Esophagus squamous epithelium (tissue), 4 donors: ENCODE measurements around the gene SNCAIP.

Experiments used
- POLR2A ChIP-seq, 4 donors: fragments of 450-650 bp; IDR thresholded peaks; one replicate each; pipeline ENCODE4 v1.6.1; 2017; ENCODE audit warnings: antibody characterized with exemption in 4 of 4, mild to moderate bottlenecking in 4 of 4, moderate library complexity in 3 of 4
- TF ChIP-seq, protein P1 (sequence below), 6 experiments: fragments of 450-650 bp in 4 of 6; fragments of 200-600 bp in 2 of 6; sonication (generic) in 2 of 6; IDR thresholded peaks; one replicate each; pipeline ENCODE4 v1.5.1; 2016 to 2019; ENCODE audit warnings: antibody characterized with exemption in 6 of 6, mild to moderate bottlenecking in 4 of 6, moderate library complexity in 4 of 6

DNA sequence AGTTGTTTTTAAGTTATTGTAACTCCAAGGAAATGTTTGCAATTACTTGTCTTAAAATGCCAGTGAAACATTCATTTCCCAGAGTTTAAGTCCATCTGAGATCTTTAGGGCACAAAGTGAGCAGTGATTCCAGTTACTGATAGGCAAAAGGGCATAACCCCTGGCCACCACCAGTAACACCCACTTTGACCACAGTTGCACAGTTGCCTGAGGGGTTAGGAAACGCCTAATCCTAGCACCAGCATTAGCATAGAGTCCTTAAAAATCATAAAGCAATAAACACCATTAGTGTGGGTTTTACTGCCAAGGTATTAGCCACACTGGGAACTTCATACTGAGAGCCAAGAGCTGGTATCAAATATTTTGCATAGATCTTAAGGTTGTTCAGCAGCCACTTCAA, 143.9 kb downstream of the SNCAIP start:
- TF ChIP-seq, protein P1, sequence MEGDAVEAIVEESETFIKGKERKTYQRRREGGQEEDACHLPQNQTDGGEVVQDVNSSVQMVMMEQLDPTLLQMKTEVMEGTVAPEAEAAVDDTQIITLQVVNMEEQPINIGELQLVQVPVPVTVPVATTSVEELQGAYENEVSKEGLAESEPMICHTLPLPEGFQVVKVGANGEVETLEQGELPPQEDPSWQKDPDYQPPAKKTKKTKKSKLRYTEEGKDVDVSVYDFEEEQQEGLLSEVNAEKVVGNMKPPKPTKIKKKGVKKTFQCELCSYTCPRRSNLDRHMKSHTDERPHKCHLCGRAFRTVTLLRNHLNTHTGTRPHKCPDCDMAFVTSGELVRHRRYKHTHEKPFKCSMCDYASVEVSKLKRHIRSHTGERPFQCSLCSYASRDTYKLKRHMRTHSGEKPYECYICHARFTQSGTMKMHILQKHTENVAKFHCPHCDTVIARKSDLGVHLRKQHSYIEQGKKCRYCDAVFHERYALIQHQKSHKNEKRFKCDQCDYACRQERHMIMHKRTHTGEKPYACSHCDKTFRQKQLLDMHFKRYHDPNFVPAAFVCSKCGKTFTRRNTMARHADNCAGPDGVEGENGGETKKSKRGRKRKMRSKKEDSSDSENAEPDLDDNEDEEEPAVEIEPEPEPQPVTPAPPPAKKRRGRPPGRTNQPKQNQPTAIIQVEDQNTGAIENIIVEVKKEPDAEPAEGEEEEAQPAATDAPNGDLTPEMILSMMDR (IDR thresholded peaks at IDR 0.05) = no peak
- TF ChIP-seq POLR2A (IDR thresholded peaks at IDR 0.05) = no peak
